Activated CD8-positive, alpha-beta memory T cell treated with anti-CD3 and anti-CD28 coated beads, Interleukin-2, amount 50 U/mL, for 4 hours (primary cell): Measurements from ENCODE around the gene SLC13A4.
"Not testable (repeated sequence)": the region's sequence is repeated elsewhere in the genome, so short reads cannot be mapped to it uniquely, and the experiment has no call there.

Source experiments
- DNase-seq: peaks from one replicate; pipeline ENCODE4 v3.0.0-alpha.2; 2020

SLC13A4 gene

GRCh38 chr7:135716677-135717238 is 11.2 kb downstream of the SLC13A4 start:
- DNase-seq: no peak

GRCh38 chr7:135715673-135716072 is 12.3 kb downstream of the SLC13A4 start:
- DNase-seq: no peak

DNA sequence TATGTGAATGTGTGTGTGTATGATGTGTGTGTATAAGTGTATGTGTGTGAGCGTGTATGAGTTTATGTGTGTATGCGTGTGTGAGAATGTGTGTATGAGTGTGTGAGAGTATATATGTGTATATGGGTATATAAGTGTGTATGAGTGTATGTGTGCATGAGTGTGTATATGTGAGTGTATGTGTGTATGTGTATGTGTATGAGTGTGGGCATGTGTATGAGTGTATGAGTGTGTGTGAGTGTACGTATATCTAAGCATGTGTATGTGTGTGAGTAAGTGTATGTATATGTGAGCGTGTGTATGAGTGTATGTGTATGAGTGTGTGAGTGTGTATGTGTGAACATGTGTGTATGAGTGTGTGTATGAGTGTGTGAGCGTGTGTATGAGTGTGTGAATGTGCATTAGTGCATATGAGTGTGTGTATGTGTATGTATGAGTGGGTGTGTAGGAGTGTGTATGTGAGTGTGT is 12.9 kb downstream of the SLC13A4 start:
- no peak for DNase-seq

- DNase-seq: no peak
Observed at GRCh38 chr7:135714534-135715009, 13.4 kb downstream of the SLC13A4 start.

DNA sequence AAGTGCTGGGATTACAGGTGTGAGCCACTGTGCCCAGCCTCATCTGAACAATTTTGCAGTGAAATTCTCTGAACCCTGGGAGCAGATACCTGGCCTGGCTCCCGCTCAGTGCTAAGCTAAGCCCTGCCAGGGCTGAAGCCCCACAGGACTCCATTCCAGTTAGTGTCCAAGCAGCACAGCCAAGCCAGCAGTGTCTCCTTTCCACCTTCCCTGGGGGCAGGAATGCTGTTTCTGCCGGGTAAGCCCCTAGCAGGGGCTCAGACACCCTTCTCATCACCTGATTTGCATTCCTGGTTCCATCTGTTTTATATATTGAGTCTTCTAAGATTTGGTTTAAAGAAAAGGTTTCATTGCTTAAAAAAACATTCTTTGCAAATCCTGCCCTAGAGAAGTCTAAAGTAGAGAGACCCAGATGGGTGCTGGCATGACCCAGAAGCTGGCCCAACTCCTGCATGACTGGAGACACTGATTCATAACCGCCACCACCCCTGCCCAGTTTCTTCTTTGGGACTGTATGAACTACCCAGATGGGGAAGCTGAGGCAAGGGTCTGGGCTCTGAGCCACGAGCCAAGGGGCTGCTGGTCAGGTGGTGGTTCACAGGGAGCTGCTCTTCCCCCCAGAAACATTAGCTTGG is 14.0 kb downstream of the SLC13A4 start:
- DNase-seq: no peak

DNA sequence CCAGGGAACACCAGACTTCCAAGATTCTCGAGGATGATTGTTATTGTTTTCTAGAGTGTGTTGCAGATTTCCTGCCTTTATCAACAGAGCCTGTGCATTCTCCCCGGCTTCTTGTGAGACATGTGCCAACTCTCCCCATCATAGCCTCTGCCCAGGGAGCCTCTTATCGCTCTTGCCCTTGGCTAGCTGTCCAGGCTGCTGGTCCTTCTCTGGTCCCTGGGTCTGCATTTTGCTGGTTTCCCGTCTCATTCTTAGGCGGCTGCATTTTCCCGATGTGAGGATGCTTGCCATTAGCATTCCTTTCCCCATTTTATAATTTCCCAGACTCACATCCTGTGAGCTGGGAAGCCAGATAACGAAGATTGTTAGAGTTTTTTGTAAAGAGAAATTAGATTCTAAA is 15.2 kb downstream of the SLC13A4 start:
- DNase-seq: no peak

GRCh38 chr7:135712182-135712782 is 15.7 kb downstream of the SLC13A4 start:
- DNase-seq: no peak

DNA sequence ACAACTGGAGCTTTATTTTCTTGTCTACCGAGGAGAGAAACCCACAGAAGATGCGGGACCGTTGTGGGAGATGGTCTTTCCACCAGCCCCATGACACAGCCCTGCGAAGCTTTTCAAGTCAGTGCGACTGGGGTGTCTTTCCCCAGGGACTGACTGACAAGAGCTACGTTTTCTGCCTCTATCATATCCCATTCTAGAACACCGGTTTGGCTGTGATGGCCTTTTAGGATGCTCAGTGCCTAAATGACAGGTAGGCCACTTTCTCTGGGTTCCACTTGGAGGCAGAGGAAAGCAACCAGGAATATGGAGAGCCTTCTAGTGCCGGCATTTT is 16.9 kb downstream of the SLC13A4 start:
- DNase-seq: no peak

GRCh38 chr7:135710417-135711138 is 17.4 kb downstream of the SLC13A4 start:
- no peak for DNase-seq

DNA sequence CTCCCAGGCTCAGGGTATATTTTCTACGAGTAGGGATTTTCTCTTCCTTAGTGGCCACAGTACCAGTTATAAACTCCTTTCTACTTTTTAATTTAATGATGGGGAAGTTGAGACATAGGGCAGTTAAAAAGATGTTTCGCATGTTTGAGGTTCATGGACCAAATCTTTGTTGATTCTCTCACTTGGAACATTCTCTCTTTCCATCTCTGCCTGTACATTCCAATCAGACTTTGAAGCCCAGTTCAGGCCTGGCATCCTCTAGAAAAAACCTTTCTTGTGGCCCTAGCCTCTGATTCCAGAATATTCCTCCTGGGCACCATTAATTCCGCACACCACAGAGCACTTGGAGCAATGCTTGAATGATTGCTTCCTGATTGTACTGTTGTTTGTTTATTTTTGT is 18.5 kb downstream of the SLC13A4 start:
- no peak for DNase-seq

DNA sequence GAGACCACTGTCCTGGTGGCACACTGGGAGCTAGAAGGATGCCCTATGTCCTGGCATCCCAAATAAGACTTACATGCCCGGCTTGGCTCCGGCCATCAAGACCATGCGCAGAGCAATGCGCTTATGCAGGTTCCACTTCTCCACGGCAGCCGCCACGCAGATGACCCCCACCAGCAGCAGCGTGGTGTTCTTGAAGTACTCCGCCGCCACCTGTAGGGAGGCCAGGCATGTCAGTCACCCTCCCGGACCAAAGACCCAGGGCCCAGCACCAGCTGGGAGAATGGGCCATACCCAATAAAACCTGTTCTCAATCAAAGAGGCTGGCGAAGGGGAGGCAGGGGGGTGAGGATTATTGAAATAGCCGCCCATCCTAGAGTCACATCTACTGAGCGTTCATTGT is 19.9 kb downstream of the SLC13A4 start:
- DNase-seq: no peak

GRCh38 chr7:135707570-135707966 is 20.4 kb downstream of the SLC13A4 start:
- no peak for DNase-seq

DNA sequence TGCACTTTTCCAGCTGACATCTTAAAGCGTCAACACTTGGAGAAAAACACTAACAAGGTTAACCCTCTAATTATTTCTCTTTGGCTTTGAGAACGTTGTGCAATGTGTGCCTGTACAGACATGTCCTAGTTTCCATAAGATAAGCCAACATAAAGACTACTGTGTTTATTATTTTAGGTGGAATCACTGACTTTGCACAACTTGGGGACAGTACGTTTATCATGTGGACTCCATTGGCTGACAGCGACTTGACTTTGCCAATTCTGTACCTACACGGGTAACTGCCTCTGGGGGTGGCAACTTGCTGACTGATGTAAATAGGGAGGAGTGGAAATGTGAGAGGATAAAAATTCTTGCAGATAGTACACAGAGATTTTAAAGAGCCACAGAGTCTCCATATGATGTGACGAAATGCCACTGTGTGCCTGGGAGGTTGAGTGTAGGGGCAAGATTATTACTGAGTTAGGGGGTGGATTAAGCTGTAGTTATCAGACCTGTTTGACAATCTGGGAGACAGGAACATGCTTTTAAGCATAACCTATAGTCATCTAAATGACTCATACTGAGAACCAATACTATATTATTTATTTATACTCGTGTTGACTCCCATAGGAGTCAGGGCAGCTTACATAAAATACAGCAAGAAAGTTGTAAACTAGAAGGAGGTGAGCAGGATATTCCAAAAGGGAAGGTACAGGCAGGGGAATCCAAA is 21.0 kb downstream of the SLC13A4 start:
- no peak for DNase-seq

- no peak for DNase-seq
Observed at GRCh38 chr7:135706038-135706742, 21.8 kb downstream of the SLC13A4 start.

- no peak for DNase-seq
Observed at GRCh38 chr7:135704698-135705097, 23.3 kb downstream of the SLC13A4 start.

- DNase-seq: no peak
Observed at GRCh38 chr7:135704074-135704473, 23.9 kb downstream of the SLC13A4 start.

DNA sequence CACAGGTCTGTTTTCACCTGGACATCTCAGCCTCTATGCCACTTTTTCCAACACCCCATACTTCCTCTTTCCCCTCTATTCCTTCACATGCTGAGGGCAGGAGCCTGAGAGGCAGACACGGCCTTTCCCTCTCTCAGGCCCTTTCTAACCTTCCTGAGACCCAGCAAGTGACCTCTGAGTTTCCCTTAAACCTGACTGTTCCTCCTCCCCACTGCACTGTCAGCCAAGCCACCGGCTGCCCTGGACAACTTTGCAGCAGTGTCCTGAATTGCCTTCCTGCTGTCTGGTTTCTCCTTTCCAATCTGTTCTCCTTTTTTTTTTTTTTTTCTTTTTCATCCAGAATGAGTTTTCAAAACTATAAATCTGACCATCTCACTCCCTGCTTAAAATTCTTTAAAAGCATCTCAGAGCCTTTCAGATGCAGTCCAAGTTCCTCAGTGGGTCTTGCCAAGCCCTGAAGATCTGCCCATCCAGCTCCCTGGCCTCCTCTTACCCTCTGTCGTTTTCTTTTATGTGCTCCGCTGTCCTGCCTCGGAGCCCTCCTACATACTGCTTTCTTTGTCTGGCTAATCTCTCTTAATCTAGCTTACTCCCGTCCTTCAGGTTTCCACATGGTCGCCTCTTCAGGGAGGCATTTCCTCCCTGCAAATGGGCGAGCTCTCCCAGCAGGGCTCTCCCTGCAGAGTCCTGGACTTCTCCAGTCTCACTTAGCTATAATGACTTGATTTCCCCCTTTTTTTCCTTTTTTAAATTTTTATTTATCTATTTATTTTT is 30.5 kb downstream of the SLC13A4 start:
- no peak for DNase-seq

DNA sequence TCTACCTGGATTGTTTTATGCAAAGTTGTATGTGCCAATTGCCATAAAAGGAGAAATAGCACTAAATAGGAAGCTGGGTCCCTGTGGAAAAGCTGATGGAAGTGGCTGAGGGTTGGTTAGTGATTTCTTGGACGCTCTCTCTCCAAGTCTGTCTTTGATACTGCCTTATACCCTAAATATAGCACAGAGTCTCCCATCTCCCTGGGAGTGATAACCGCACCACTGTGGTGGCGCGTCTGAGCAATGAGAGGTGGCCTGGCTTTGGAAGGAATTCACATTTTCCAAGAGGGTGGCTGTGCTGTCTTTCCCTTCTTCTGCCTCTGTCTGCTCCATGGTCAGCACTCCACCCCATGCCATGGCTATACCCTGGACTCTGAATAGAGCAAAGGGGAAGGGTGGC is 34.4 kb downstream of the SLC13A4 start:
- no peak for DNase-seq

DNA sequence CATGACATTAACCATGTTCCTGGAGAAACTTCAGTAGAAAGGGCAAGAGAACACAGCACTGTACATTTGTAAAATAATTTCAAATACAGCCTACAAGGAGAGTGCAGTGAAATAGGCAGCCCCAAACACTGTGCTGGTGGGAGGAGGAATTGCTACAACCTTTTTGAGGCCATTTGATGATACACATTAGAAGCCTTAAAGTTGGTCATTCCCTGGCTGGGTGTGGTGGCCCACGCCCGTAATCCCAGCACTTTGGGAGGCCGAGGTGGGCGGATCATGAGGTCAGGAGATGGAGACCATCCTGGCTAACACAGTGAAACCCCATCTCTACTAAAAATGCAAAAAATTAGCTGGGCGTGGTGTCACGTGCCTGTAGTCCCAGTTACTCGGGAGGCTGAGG is 35.4 kb downstream of the SLC13A4 start:
- not testable (repeated sequence) for DNase-seq

DNA sequence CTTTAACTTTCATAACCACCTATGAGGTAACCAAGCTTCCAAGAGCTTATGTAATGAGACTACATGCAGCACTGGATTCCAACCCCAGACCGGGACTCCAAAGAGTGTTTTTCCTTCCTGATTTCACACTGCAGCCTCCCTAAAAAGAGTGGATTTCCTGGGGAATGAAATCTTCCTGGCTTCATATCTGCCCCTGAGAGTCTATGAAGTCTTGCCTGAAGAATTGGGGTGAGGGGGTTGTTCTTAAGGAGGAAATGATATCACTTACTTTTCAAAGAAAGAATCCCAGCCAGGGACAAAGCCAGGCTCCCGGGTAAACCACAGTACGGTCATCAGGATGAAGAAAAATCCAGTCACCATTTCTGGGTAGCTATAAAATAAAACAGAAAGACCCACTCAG is 35.9 kb downstream of the SLC13A4 start:
- DNase-seq: no peak

GRCh38 chr7:135690566-135690965 is 37.4 kb downstream of the SLC13A4 start:
- DNase-seq: no peak

DNA sequence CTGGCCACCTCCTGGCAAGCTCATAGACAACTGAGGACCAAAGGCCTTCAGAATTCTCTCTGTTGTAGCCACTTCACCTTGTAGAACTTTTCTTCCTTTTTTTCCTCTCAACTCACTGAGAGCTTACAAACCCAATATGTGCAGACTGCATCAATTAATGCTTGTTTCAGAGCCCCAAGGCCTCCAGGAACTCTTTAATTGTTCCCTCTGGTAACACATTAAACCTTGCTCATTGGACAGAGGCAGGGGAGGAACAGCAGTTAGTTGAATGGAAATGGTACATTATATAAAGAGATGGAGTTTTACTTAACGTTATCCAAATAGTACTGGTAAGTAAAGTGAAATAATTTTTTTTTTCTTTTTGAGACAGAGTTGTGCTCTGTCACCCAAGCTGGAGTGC is 40.5 kb downstream of the SLC13A4 start:
- DNase-seq: no peak
